Cardiac muscle cell (in vitro differentiated cells and primary cell): Measurements from ENCODE around the gene TRIM75. TPM values are rescaled to one million over a fixed set of nuclear protein-coding genes. Genes with fewer than 3 reads are reported as not detected.
A peak's percentile ranks its signal among the peaks of the same experiment; 100 is the strongest.
"Not testable (repeated sequence)": the region's sequence is repeated elsewhere in the genome, so short reads cannot be mapped to it uniquely, and the experiment has no call there.

Experiments used
- DNase-seq, 2 donors: peaks; one replicate each; pipeline versions ENCODE4 v3.0.0 to v3.0.0-alpha.2; 2010 to 2017; ENCODE audit warnings: low read depth in 1 of 2, low spot score in 1 of 2
- H3K27ac ChIP-seq: fragments of 200-600 bp; sonication (generic); 2 replicates; pipeline ENCODE4 v1.5.1; 2016
- H3K27me3 ChIP-seq: fragments of 200-600 bp; sonication (generic); 2 replicates; pipeline ENCODE4 v1.6.0; 2016; ENCODE audit warnings: control low read depth
- H3K36me3 ChIP-seq: fragments of 200-600 bp; sonication (generic); 2 replicates; pipeline ENCODE4 v1.5.1; 2016; ENCODE audit warnings: control low read depth
- H3K4me1 ChIP-seq: fragments of 200-600 bp; sonication (generic); 2 replicates; pipeline ENCODE4 v1.8.1; 2017; ENCODE audit warnings: low read depth, mild to moderate bottlenecking, mixed run types
- H3K4me3 ChIP-seq: fragments of 200-600 bp; sonication (generic); 2 replicates; pipeline ENCODE4 v1.5.1; 2016; ENCODE audit warnings: mild to moderate bottlenecking
- H3K9me3 ChIP-seq: fragments of 200-600 bp; sonication (generic); 2 replicates; pipeline ENCODE4 v1.5.1; 2017; ENCODE audit warnings: low read depth, mild to moderate bottlenecking, control low read depth
- polyA plus RNA-seq: library from polyadenylated mRNA; unstranded; fragments of >200 nt; fragmentation: Nextera tagmentation; extraction: Ambion mirVana; gene quantifications from 2 replicates; pipeline ENCODE4 v1.2.1, GENCODE V29; 2016
- total RNA-seq: library from RNA; depleted of rRNA; stranded (reverse); fragments of >200 nt; gene quantifications from 2 replicates; pipeline ENCODE4 v1.2.3, GENCODE V29; 2016
- TF ChIP-seq, protein P1 (sequence below): IDR thresholded peaks from 2 replicates; pipeline ENCODE4 v1.5.1; 2012; ENCODE audit warnings: low read depth, mild to moderate bottlenecking, low read length

The TRIM75 gene
- total and polyA plus RNA-seq, 2 experiments from 2014 or later: not detected

GRCh38 chr4:165010487-165010886 lies 43.2 kb upstream of the TRIM75 start:
- no peaks in the 10 kb centered on the region for H3K27me3 ChIP-seq
- no peak for DNase-seq
- H3K4me3 ChIP-seq: no peak overlapping the region
- no peaks in the 10 kb centered on the region for H3K4me1 ChIP-seq
- H3K9me3 ChIP-seq: no peaks in the 10 kb centered on the region
- H3K36me3 ChIP-seq: no peaks in the 10 kb centered on the region
- no peak overlapping the region for H3K27ac ChIP-seq
- TF ChIP-seq, protein P1, sequence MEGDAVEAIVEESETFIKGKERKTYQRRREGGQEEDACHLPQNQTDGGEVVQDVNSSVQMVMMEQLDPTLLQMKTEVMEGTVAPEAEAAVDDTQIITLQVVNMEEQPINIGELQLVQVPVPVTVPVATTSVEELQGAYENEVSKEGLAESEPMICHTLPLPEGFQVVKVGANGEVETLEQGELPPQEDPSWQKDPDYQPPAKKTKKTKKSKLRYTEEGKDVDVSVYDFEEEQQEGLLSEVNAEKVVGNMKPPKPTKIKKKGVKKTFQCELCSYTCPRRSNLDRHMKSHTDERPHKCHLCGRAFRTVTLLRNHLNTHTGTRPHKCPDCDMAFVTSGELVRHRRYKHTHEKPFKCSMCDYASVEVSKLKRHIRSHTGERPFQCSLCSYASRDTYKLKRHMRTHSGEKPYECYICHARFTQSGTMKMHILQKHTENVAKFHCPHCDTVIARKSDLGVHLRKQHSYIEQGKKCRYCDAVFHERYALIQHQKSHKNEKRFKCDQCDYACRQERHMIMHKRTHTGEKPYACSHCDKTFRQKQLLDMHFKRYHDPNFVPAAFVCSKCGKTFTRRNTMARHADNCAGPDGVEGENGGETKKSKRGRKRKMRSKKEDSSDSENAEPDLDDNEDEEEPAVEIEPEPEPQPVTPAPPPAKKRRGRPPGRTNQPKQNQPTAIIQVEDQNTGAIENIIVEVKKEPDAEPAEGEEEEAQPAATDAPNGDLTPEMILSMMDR: no peak

DNA sequence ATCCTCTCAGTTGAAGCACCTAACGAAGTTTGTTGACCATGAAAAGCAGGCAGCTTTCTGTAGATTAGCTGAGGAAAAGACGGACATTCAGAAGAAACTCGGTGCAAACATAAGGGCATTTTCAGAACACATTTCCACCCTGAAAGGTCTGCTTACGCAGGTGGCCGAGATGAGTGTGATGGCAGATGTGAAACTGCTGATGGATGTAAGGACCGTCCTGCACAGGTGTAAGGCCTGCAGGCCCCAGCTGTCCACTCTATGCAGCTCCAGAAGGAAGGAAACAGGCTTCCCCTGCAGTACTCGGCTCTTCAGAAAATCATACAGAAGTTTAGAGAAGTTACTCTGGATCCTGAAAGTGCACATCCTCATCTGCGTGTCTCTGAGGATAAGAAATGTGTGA lies 42.7 kb upstream of the TRIM75 start:
- TF ChIP-seq, protein P1: no peak
- Histone ChIP-seq H3K27me3 (no peaks in the 10 kb centered on the region), H3K27ac (no peak overlapping the region), H3K9me3 (no peaks in the 10 kb centered on the region), H3K4me3 (no peak overlapping the region), H3K4me1 (no peaks in the 10 kb centered on the region), H3K36me3 (no peaks in the 10 kb centered on the region)
- no peak for DNase-seq

DNA sequence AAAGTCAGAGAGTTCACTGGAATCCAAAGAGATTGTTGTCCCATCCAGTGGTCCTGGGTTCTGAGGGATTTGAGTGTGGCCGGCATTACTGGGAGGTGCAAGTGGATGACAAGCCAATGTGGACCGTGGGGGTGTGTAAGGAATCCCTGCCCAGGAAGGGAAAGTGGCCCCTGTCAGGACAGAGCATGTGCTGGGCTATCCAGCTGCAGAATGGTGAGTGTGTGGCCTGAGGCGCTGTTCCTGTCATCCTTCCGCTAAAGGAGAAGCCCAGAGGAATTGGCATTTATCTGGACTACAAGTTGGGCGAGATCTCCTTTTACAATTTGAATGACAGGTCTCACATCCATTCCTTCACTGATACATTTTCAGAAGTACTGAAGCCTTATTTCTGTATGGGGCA lies 42.3 kb upstream of the TRIM75 start:
- no peak for DNase-seq
- Histone ChIP-seq H3K27me3 (no peaks in the 10 kb centered on the region), H3K36me3 (no peaks in the 10 kb centered on the region), H3K27ac (no peak overlapping the region), H3K4me1 (no peaks in the 10 kb centered on the region), H3K4me3 (no peak overlapping the region), H3K9me3 (no peaks in the 10 kb centered on the region)
- TF ChIP-seq, protein P1: no peak

GRCh38 chr4:165013691-165014090 lies 40.0 kb upstream of the TRIM75 start:
- no peak for DNase-seq
- TF ChIP-seq, protein P1: no peak
- no peak overlapping the region for H3K27ac ChIP-seq
- no peak overlapping the region for H3K4me3 ChIP-seq
- no peaks in the 10 kb centered on the region for H3K27me3 ChIP-seq
- no peaks in the 10 kb centered on the region for H3K4me1 ChIP-seq
- no peaks in the 10 kb centered on the region for H3K36me3 ChIP-seq
- no peaks in the 10 kb centered on the region for H3K9me3 ChIP-seq

DNA sequence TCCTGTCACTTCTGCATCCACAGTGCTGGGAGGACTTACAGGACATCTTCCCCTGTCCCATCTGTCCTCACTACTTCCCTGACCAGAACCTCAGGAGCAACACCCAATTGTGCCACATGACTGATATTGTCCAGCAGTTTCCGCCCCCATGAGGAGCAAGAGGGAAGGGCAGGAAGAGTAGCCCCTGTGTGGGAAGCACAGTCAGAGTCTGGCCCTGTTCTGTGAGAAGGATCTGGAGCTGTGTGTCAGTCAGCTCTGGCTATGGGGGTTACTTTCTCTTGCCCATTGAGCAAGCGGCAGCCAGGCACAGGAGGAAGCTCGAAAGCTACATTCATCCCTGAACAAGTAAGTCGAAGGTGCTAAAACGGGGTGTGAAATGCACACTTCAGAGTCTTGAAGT lies 36.7 kb upstream of the TRIM75 start:
- Histone ChIP-seq H3K27ac (no peak overlapping the region), H3K27me3 (no peaks in the 10 kb centered on the region), H3K36me3 (no peaks in the 10 kb centered on the region), H3K4me1 (no peaks in the 10 kb centered on the region), H3K9me3 (no peaks in the 10 kb centered on the region), H3K4me3 (no peak overlapping the region)
- peak in 1 of 2 donors; percentile 5 for DNase-seq
- TF ChIP-seq, protein P1: peak; percentile 24

GRCh38 chr4:165019995-165020394 lies 33.7 kb upstream of the TRIM75 start:
- not testable (repeated sequence) for H3K4me3 ChIP-seq, H3K9me3 ChIP-seq, H3K36me3 ChIP-seq, H3K27me3 ChIP-seq, H3K4me1 ChIP-seq, H3K27ac ChIP-seq, DNase-seq

- not testable (repeated sequence) for H3K27me3 ChIP-seq, H3K9me3 ChIP-seq, H3K4me1 ChIP-seq, H3K27ac ChIP-seq, H3K4me3 ChIP-seq, H3K36me3 ChIP-seq, DNase-seq
These were observed 27.9 kb upstream of the TRIM75 start for GRCh38 chr4:165025782-165026181.
